ENCODE data around the gene RNPEPL1.
A peak's percentile ranks its signal among the peaks of the same experiment; 100 is the strongest.

RNPEPL1 gene

GRCh38 chr2:240578488-240578887 is 10.2 kb downstream of the RNPEPL1 start:
- DNase-seq: no peak

DNA sequence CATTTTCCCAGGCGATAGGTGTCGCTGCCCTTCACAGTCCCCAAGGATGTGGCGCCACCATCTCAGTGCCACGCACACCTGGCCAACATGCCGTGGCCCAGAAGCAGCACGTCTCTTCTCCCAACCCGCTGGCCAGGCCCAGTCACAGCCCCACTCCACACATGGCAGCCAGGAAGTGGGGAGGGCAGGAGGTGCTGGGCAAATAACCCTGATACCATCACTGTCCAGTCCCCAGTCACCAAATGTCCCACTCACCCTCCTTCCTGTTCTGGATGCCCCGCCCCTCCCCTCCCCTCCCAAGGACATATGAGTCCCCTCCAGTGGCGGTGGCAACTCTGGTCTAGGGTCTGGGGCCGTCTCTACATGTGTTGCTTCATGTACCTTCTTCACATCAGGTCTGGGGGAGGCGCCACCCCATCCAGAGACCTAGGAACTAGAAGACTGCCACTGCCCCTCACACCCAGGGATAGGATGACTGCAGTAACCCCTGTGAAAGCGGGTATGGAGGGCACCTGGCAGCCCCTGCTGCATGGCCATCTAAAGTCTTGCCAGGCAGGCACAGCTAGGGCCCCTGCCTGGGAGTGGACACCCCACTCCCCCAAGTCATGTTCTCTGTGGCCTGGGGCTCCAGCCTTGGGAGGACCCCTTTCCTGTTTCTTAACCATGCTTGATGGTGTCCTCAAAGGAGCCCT is 10.9 kb downstream of the RNPEPL1 start:
- no peak for DNase-seq

DNA sequence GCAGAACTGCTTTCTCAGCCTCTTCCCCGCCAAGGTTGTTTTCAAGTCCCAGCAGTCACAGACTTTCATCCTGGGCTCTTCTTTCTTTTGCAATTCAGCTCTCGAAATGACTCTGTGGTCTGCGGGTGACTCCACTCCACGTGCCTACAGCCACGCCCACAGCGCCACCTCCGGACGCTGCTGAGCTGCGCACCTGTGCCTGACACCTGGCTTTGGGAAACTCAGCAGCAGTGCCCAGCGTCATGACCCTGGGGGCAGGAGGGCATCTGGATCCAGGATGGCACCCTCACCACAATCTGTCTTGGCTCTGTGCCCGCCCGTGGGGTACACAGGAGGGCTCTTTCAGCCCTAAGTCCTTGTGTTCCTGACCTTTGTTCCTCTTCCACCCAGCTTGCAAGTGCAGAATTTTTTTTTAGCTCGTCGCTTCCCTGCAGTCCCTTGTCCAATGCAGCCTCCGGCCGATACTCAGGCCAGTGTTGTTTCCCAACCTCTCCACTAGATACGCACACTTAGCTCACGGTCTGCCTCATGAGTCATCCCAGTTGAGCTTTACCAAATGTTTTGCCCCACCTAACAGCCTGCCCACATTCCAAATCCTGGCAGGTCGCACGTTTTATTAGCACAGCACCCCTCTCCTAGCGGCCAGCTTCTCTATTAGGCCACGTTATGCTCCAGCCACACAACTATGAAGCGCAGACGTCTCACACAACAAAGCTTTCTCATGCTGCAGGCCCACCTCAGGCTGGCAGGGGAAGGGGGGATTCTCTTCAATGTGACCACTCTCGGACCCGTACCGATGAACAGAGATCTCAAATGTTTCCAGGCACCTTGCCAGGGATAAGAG is 11.7 kb downstream of the RNPEPL1 start:
- no peak for DNase-seq

GRCh38 chr2:240581811-240582210 is 13.5 kb downstream of the RNPEPL1 start:
- DNase-seq: no peak

DNA sequence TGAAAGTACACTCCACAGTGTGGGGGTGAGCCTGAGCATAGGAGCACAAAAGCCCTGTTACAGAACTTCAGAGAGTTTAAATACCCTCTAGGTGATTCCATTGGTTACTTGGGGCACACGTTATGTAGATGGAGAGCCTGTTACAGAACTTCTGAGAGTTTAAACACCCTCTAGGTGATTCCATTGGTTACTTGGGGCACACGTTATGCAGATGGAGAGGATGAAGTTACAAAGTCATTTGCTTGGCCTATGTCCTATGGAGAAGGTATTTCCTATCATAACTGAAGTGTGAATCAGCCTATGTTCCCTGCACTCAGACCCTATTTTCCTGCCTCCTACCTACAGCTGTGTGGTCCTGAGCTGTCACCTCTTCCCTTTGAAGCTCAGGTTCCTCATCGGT is 14.5 kb downstream of the RNPEPL1 start:
- no peak for DNase-seq

- no peak for DNase-seq
These were observed 15.5 kb downstream of the RNPEPL1 start for GRCh38 chr2:240583774-240584173.

DNA sequence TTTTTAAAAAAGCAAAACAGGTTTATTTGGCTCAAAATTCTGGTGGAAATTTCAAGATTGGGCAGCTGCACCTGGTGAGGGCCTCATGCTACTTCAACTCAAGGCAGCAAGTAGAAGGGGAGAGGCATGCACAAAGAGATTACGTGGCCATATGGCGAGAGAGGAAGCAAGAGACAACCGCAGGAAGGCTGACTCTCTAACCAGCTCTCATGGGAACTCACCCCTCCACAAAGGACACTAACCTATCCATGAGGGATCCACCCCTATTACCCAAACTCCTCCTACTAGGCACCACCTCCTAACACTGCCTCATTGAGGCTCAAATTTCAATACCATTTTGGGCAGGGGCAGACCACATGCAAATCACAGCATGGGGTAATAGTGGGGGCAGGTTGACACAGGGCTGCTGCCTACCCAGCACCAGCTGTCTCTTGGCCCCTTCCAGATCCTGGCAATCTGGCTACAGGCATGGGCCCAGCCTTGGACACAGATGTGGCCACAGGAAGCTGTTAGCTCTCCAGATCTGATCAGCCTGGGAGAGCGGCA is 16.3 kb downstream of the RNPEPL1 start:
- DNase-seq: peak; percentile 73

DNA sequence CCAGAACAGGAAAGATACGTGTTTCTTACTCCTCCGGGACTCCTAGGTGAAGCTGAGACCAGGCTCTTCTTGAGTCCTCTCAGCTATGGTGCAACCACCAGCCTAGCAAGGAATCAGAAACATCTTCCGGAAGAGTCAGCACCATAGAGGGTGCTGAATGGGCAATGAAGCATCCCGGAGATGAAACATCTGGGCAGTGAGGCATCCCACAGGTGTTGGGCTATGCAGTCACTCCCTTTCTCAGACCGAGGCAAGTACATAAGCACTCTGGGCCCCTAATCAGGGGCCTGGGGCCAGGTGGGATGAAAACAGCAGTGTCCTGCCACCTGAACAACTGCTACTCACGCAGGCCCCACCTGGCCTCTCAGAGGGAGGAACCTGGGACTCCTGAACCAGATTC is 16.8 kb downstream of the RNPEPL1 start:
- no peak for DNase-seq

DNA sequence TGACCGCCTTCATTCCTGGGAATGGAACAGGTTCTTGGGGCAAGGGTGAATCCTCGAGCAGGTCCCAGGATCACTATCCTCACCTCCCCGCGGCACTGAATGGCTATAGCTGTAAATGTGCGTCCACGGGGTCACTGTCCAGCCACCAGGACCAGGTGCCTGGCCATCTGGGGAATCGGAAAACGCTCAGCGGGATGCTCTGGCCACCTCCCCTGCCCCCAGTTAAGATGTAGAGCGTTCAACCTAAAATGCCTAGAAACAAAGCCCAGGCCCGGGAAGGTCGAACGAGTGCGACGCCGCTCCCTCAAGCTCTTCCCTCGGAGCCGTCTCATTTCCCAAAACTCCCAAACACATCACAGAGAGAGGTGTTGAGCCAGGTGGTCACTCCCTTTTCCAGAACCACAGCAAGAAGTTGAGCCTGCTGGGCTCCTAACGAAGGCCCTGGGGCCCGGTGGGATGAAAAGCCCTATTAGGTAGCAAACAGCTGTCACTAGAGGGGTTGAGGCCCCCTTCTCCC is 17.5 kb downstream of the RNPEPL1 start:
- DNase-seq: no peak

DNA sequence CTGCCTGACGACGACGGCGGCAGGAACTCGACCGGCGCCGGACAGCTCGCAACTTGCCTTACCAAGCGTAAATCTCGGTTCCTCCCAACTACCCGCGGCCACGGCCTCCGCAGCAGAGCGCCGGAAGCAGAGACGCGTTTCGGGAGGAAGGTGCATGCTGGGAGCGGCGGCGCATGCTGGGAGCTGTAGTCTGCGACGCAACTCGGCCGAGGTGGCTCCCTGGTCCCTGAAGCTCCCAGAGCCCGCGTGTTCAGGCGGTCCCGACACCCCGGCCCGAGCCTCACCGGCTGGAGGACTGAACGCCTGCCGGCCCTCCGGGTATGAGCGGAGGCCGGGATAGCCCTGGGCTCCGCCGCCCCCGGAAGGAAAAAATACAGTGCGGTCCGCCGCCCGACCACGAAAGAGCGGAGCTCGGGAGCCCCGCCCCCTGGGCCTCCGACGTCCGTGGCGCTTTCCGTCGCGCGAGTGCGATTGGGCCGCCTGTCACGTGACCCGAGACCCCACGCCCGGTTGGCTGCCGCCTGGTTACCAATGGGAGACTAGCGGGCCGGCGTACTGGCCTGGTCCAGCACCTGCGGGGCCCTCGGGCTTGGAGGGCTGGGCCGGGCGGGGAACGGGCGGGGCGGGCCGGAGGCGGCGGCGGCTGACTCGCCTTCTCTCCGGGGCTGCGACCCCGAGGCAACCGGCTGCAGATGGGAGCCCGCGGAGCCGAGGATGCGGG is 18.1 kb downstream of the RNPEPL1 start, which contains the start of gene CAPN10:
Gene CAPN10, plus strand, starts transcription at position 537 of the 721 bp plus-strand sequence. Its CDS starts 178 bp downstream, at position 715.
- peak; percentile 98 for DNase-seq

GRCh38 chr2:240586919-240587800 is 18.9 kb downstream of the RNPEPL1 start:
- peak; percentile 80 for DNase-seq

DNA sequence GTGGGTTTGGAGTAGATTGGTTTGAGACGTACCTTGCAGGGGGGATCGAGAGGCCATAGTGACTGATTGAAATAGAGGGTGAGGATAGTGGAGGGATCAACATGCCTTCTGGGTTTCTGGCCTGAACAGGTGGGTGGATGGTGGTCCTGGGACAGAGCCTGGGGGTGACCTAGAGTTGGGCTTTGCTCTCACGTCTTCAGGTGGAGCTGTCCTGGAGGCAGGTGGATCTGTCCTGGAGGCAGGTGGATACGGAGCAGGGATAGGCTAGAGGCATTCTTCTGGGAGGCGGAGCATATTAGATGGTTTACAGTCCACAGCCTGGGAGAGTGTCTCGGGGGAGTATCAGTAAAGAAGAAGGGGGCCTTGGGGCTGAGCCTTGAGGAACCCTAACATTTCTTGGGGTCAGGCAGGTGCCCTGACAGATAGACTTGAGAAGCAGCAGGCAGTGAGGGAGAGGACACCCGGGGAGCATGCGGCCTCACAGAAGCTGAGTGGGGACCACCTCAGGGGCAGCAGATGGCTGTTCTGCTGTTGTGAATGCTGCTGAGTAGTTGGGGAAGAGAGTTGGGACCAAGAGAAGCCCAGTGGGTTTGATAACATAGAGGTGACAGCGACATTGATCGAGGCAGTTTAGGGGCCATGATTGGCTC is 19.8 kb downstream of the RNPEPL1 start:
- no peak for DNase-seq

GRCh38 chr2:240588669-240589068 is 20.4 kb downstream of the RNPEPL1 start:
- DNase-seq: no peak

- DNase-seq: no peak
These were observed 21.1 kb downstream of the RNPEPL1 start for GRCh38 chr2:240589375-240589774.

- DNase-seq: no peak
These were observed 21.7 kb downstream of the RNPEPL1 start for GRCh38 chr2:240589850-240590525.

GRCh38 chr2:240590681-240591111 is 22.4 kb downstream of the RNPEPL1 start:
- no peak for DNase-seq

DNA sequence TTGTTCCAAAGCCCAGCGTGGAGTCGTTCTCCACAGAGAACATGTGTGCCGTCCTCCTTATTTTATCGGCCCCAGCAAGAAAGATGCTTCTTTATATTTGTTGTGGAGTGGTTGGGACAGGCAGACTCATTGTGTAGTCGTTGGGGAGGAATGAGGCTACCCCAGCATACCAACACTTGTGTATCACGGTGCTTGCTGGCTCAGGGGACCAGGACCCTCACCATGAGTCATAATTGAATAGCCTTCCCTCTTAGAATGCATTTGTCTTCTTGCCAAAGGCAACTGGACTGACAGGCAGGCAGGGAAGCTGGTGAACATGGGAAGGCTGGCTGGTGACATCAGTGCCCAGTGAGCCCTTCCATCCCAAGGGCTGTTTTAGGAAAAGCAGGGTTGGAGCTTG is 22.9 kb downstream of the RNPEPL1 start:
- DNase-seq: no peak

- DNase-seq: no peak
These were observed 23.5 kb downstream of the RNPEPL1 start for GRCh38 chr2:240591784-240592183.

- no peak for DNase-seq
These were observed 24.9 kb downstream of the RNPEPL1 start for GRCh38 chr2:240593026-240593702.

All from hematopoietic multipotent progenitor cell treated with erythropoietin and hydrocortisone succinate and interleukin-3 and kit ligand, for 6 days (in vitro differentiated cells).